ENCODE results near the gene SLFNL1.

- TF ChIP-seq EP300 (IDR thresholded peaks at IDR 0.05) (no peak), POLR2A (IDR thresholded peaks at IDR 0.05) (no peak)
- TF ChIP-seq, protein P1, sequence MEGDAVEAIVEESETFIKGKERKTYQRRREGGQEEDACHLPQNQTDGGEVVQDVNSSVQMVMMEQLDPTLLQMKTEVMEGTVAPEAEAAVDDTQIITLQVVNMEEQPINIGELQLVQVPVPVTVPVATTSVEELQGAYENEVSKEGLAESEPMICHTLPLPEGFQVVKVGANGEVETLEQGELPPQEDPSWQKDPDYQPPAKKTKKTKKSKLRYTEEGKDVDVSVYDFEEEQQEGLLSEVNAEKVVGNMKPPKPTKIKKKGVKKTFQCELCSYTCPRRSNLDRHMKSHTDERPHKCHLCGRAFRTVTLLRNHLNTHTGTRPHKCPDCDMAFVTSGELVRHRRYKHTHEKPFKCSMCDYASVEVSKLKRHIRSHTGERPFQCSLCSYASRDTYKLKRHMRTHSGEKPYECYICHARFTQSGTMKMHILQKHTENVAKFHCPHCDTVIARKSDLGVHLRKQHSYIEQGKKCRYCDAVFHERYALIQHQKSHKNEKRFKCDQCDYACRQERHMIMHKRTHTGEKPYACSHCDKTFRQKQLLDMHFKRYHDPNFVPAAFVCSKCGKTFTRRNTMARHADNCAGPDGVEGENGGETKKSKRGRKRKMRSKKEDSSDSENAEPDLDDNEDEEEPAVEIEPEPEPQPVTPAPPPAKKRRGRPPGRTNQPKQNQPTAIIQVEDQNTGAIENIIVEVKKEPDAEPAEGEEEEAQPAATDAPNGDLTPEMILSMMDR (IDR thresholded peaks at IDR 0.05) = no peak
Observed at GRCh38 chr1:40985161-40985560, 36.4 kb downstream of the SLFNL1 start.

All from tibial nerve (tissue), 4 donors.